MCF 10A (cell line): ENCODE measurements around the gene RGS17. TPM values are rescaled to one million over a fixed set of nuclear protein-coding genes. Genes with fewer than 3 reads are reported as not detected.
"Not testable (repeated sequence)": the region's sequence is repeated elsewhere in the genome, so short reads cannot be mapped to it uniquely, and the experiment has no call there.

ENCODE experiments used
- BruUV-seq: library from RNA; stranded (reverse); fragments of 400-500 nt; replicated peaks from 2 replicates; lab custom pipeline; 2021; lab: Mats Ljungman, UMichigan
- CTCF ChIA-PET: fragments of 300-600 bp; sonication (Branson Sonifier 250); formaldehyde crosslinking; extraction: SDS; loops from one replicate; lab custom pipeline; 2021; ENCODE audit warnings: antibody characterized with exemption, inconsistent platforms; lab: Yijun Ruan, JAX
- POLR2A ChIA-PET: fragments of 300-600, 350-650 bp; sonication (Branson Sonifier 250); formaldehyde crosslinking; extraction: SDS; loops from one replicate; lab custom pipeline; 2020; ENCODE audit warnings: antibody characterized with exemption, inconsistent platforms; lab: Yijun Ruan, JAX
- DNase-seq: peaks from one replicate; pipeline ENCODE4 v3.0.0-alpha.2; 2018; ENCODE audit not compliant: unreplicated experiment
- H3K27ac Mint-ChIP-seq: one replicate; pipeline ENCODE4 v1.8.0; 2022; ENCODE audit warnings: mild to moderate bottlenecking, low read depth, mixed read lengths; ENCODE audit not compliant: unreplicated experiment
- H3K27me3 Mint-ChIP-seq: one replicate; pipeline ENCODE4 v1.8.0; 2022; ENCODE audit warnings: mixed read lengths; ENCODE audit not compliant: insufficient read depth, unreplicated experiment
- H3K36me3 Mint-ChIP-seq: one replicate; pipeline ENCODE4 v1.8.0; 2022; ENCODE audit warnings: mild to moderate bottlenecking, moderate library complexity, mixed read lengths; ENCODE audit not compliant: insufficient read depth, unreplicated experiment
- H3K4me1 Mint-ChIP-seq: one replicate; pipeline ENCODE4 v1.8.0; 2022; ENCODE audit warnings: mixed read lengths; ENCODE audit not compliant: insufficient read depth, unreplicated experiment
- H3K4me3 Mint-ChIP-seq: one replicate; pipeline ENCODE4 v1.8.0; 2022; ENCODE audit warnings: mild to moderate bottlenecking, moderate library complexity, mixed read lengths; ENCODE audit not compliant: unreplicated experiment
- H3K9me3 Mint-ChIP-seq: one replicate; pipeline ENCODE4 v1.8.0; 2022; ENCODE audit warnings: mixed read lengths; ENCODE audit not compliant: unreplicated experiment
- intact Hi-C: fragments of 100-400 bp; cut with micrococcal nuclease; formaldehyde crosslinking; loops from 2 replicates; pipeline ENCODE4 v1.14.1; 2022
- total RNA-seq: library from RNA; stranded (reverse); gene quantifications from 2 replicates; pipeline ENCODE4 v1.2.3, GENCODE V29; 2022
- TF ChIP-seq, protein P1 (sequence below): fragments of 200-600 bp; IDR thresholded peaks from one replicate; pipeline ENCODE4 v1.8.0; 2022; ENCODE audit warnings: antibody characterized with exemption, mild to moderate bottlenecking; ENCODE audit not compliant: unreplicated experiment

Gene RGS17
- total RNA-seq, 1 experiment from 2014 or later = 2.5 TPM

DNA sequence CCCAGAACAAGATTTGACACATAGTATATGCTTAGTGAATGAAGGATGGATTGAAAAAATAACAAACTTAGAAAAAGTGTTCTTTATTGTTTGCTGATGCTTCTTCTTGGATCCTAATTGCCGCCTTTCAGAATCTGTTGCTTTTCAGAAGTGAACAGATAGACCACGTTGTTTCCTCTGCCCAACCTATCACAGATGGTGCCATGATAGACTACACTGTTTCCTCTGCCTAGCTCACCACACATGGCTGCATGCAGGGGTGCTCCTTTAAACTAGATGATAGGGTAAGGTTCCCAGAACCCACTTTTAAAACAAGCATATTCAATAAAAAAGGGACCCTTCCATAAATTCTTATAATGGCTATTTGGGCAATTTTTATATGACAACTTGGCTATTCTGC, 4.6 kb upstream of the RGS17 start:
- Mint-ChIP-seq H3K4me3 (no peak overlapping the region), H3K9me3 (no peaks in the 10 kb centered on the region), H3K27me3 (no peaks in the 10 kb centered on the region), H3K36me3 (peaks cover under 1% of the 10 kb centered on the region), H3K27ac (peak overlapping the region; percentile 41), H3K4me1 (no peaks in the 10 kb centered on the region)
- ChIA-PET POLR2A (interaction anchor here (0.6 kb wide), 1 partner anchor 8 kb away, joined by 3 read pairs; no protein-coding TSS in a partner anchor), CTCF (interaction anchor here (0.7 to 1.1 kb wide), 2 partner anchors 28 to 423 kb away, joined by 3 read pairs; no protein-coding TSS in a partner anchor)
- TF ChIP-seq, protein P1, sequence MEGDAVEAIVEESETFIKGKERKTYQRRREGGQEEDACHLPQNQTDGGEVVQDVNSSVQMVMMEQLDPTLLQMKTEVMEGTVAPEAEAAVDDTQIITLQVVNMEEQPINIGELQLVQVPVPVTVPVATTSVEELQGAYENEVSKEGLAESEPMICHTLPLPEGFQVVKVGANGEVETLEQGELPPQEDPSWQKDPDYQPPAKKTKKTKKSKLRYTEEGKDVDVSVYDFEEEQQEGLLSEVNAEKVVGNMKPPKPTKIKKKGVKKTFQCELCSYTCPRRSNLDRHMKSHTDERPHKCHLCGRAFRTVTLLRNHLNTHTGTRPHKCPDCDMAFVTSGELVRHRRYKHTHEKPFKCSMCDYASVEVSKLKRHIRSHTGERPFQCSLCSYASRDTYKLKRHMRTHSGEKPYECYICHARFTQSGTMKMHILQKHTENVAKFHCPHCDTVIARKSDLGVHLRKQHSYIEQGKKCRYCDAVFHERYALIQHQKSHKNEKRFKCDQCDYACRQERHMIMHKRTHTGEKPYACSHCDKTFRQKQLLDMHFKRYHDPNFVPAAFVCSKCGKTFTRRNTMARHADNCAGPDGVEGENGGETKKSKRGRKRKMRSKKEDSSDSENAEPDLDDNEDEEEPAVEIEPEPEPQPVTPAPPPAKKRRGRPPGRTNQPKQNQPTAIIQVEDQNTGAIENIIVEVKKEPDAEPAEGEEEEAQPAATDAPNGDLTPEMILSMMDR = no peak
- BruUV-seq = no TSS peak
- DNase-seq = no peak
- intact Hi-C loops = no loop called here

DNA sequence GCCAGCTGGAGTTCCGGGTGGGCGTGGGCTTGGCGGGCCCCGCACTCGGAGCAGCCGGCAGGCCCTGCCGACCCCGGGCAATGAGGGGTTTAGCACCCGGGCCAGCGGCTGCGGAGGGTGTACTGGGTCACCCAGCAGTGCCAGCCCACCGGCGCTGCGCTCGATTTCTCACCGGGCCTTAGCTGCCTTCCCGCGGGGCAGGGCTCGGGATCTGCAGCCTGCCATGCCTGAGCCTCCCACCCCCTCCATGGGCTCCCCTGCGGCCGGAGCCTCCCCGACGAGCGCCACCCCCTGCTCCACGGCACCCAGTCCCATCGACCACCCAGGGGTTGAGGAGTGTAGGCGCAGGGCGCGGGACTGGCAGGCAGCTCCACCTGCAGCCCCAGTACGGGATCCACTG, 2.6 kb upstream of the RGS17 start:
- POLR2A ChIA-PET = interaction anchor here (0.6 kb wide), 1 partner anchor 150 kb away, joined by 3 read pairs; no protein-coding TSS in a partner anchor

DNA sequence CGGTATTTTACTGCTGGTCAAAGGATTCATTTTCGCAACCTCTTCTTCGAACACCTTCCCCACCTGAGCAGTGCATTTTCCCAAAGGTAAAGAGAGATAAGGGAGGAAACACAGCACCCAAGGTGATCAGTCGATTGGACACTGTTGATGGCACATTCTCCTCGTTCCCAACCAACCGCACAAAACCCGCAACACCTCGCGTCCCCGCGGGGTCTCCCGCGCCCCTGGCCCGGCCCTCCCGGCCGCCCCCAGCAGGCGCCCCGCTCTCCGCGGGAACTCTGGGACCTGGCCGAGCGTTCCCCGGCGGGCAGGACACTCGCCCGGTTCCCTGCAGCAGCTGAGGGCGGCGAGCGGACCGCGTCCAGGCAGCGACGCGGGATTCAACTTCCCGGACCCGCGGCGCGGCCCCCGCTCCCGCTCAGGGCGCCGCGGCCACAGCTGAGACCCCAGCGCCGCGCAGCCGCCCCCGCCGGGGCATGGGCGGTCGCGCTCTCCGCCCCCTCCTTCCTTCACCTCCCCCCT, 506 bp downstream of the RGS17 start:
- Mint-ChIP-seq H3K27me3 (no peaks in the 10 kb centered on the region), H3K4me1 (peaks cover 5% of the 10 kb centered on the region), H3K27ac (peak overlapping the region; percentile 75), H3K9me3 (no peaks in the 10 kb centered on the region), H3K36me3 (peaks cover 7% of the 10 kb centered on the region), H3K4me3 (peak overlapping the region; percentile 83)
- POLR2A ChIA-PET = interaction anchor here (0.8 kb wide), 1 partner anchor 73 kb away, joined by 3 read pairs; no protein-coding TSS in a partner anchor
- CTCF ChIA-PET = interaction anchor here (0.7 kb wide), 1 partner anchor 83 kb away, joined by 3 read pairs; no protein-coding TSS in a partner anchor
- BruUV-seq = no TSS peak
- intact Hi-C loops = no loop called here
- DNase-seq = peak; percentile 9
- TF ChIP-seq, protein P1 = no peak

More for the DNA sequence above, 2.6 kb upstream of the RGS17 start:
- CTCF ChIA-PET, DNase-seq, intact Hi-C loops, BruUV-seq, H3K4me1 Mint-ChIP-seq, H3K9me3 Mint-ChIP-seq, H3K4me3 Mint-ChIP-seq, H3K27me3 Mint-ChIP-seq, H3K36me3 Mint-ChIP-seq, H3K27ac Mint-ChIP-seq: not testable (repeated sequence)

DNA sequence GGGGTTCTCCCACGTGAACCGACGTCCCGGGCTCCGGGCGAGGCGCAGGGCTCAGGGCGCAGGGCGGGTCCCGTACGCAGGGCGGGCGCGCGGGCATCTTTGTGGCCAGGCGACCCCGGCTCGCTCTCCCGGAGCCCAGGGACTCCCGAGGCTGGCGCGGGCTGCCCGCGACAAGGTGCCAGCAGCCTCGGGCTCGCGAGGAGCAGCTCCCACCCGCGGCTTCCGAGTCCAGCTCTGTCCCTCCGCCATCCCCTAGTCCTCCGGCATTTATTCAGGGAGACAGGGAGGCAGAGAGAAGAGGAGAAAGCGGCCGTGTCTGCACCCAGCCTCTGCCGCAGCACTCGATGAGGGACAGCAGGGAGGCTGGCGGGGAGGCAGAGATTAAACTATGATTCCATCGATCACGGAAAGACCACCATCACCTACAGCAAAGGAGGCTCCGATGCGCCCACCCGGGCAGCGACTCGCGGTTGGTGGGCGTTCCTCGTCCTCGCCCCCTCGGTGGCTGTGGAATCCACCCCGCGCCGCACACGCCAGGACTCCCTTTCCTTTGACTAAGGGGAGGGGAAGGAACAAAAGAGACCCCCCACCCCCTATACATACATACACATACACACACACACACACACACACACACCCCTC, 1.1 kb downstream of the RGS17 start:
- ChIA-PET POLR2A (interaction anchor here (0.6 kb wide), 1 partner anchor 241 kb away, joined by 3 read pairs; no protein-coding TSS in a partner anchor), CTCF (no interaction called here)
- TF ChIP-seq, protein P1 = no peak
- no TSS peak for BruUV-seq
- H3K4me1 Mint-ChIP-seq = peaks cover 5% of the 10 kb centered on the region
- peaks cover 7% of the 10 kb centered on the region for H3K36me3 Mint-ChIP-seq
- H3K9me3 Mint-ChIP-seq = no peaks in the 10 kb centered on the region
- H3K4me3 Mint-ChIP-seq = peak overlapping the region; percentile 83
- peak overlapping the region; percentile 75 for H3K27ac Mint-ChIP-seq
- no peaks in the 10 kb centered on the region for H3K27me3 Mint-ChIP-seq
- intact Hi-C loops = no loop called here
- peak; percentile 21 for DNase-seq
